Lower leg skin (tissue), 4 donors: Measurements from ENCODE around the gene FAM8A1. TPM values are rescaled to one million over a fixed set of nuclear protein-coding genes. Genes with fewer than 3 reads are reported as not detected.

ENCODE experiments used
- DNase-seq, 2 donors: peaks; one replicate each; pipeline ENCODE4 v3.0.0-alpha.2; 2019; ENCODE audit warnings: low spot score in 2 of 2
- H3K4me3 ChIP-seq: fragments of 200-600 bp; sonication (generic); 2 replicates; pipeline ENCODE4 v1.5.1; 2017; ENCODE audit warnings: mild to moderate bottlenecking, low read depth; ENCODE audit not compliant: poor library complexity, severe bottlenecking
- CTCF ChIP-seq, 3 donors: fragments of 450-650 bp; IDR thresholded peaks; one replicate each; pipeline ENCODE4 v1.5.1; 2016; ENCODE audit warnings: antibody characterized with exemption in 3 of 3, mild to moderate bottlenecking in 3 of 3, moderate library complexity in 2 of 3
- POLR2A ChIP-seq, 2 donors: fragments of 450-650 bp; IDR thresholded peaks; one replicate each; pipeline ENCODE4 v1.6.1; 2016 to 2017; ENCODE audit warnings: antibody characterized with exemption in 2 of 2, mild to moderate bottlenecking in 1 of 2, moderate library complexity in 1 of 2
- WGBS, 2 donors: methylation state at CpG; one replicate each; pipeline ENCODE4 v1.1.5; 2018; 5-methylcytosine and 5-hydroxymethylcytosine counted together
- intact Hi-C: fragments of 100-400 bp; cut with DNase I; formaldehyde crosslinking; loops from one replicate; pipeline ENCODE4 v1.15.0; 2023; ENCODE audit warnings: low total_unique reads
- total RNA-seq, 4 donors: library from RNA; depleted of rRNA; stranded (reverse); fragments of >200 nt; gene quantifications; one replicate each; pipeline ENCODE4 v1.1.0, GENCODE V29; 2016

FAM8A1 gene
- total RNA-seq, 4 donors from 2014 or later = 32.9 to 42.0 (median 34.6) TPM

- no peak overlapping the region for H3K4me3 ChIP-seq
- 67 to 73% methylated on average over 5 of the region's 5 CpGs for WGBS, 2 donors
- intact Hi-C loops = no loop called here
- TF ChIP-seq POLR2A (IDR thresholded peaks at IDR 0.05) = no peak
- no peak for TF ChIP-seq CTCF (IDR thresholded peaks at IDR 0.05)
- no peak for DNase-seq
Measured at GRCh38 chr6:17653198-17653882, 53.2 kb downstream of the FAM8A1 start.

- DNase-seq = no peak
- TF ChIP-seq POLR2A (IDR thresholded peaks at IDR 0.05) (no peak), CTCF (IDR thresholded peaks at IDR 0.05) (no peak)
- H3K4me3 ChIP-seq = no peak overlapping the region
- WGBS, 2 donors = 100% methylated on average over 1 of the region's 1 CpG
- intact Hi-C loops = no loop called here
Measured at GRCh38 chr6:17656092-17656491, 56.0 kb downstream of the FAM8A1 start.

- no peak for DNase-seq
- TF ChIP-seq POLR2A (IDR thresholded peaks at IDR 0.05) (no peak), CTCF (IDR thresholded peaks at IDR 0.05) (no peak)
- no peak overlapping the region for H3K4me3 ChIP-seq
- intact Hi-C loops = no loop called here
- 59 to 91% methylated on average over 2 to 3 of the region's 3 CpGs for WGBS, 2 donors
Measured at GRCh38 chr6:17656644-17657043, 56.5 kb downstream of the FAM8A1 start.

Other genes starting within 250 kb of the FAM8A1 start
- 1 to 10 TPM; 1.1 to 2.3 (median 1.7) TPM for gene CAP2, start 206.7 kb upstream of the FAM8A1 start, total RNA-seq
- gene NUP153, start 106.6 kb downstream of the FAM8A1 start, total RNA-seq = 10 to 100 TPM; 35.5 to 42.2 (median 40.5) TPM